ENCODE data around the gene SHISA7.
A peak's percentile ranks its signal among the peaks of the same experiment; 100 is the strongest.
"Not testable (repeated sequence)": the region's sequence is repeated elsewhere in the genome, so short reads cannot be mapped to it uniquely, and the experiment has no call there.

Gene SHISA7

DNA sequence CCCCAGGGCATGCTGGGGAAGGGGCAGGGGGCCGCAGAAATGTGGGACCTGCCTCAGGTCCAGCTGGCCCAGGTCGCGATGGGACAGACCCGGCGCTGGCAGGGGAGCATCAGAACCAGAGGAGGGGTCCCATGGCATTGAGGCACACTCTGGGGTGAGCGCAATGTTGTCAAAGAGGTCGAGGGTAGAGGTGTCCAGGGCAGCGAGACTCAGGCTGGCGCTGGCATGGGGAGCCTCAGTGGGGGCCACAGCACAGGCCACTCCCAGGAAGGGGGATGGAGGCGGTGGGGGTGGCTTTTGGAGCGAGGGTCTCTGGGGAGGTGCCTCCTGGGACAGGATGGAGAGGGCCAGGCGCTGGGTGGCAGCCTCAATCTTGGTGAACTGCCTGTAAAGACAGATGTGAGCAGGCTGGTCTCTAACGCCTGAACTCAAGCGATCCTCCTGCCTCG lies 20.5 kb upstream of the SHISA7 start:
- no peak for DNase-seq (ENCODE audit: low read depth in 2 of 2)

DNA sequence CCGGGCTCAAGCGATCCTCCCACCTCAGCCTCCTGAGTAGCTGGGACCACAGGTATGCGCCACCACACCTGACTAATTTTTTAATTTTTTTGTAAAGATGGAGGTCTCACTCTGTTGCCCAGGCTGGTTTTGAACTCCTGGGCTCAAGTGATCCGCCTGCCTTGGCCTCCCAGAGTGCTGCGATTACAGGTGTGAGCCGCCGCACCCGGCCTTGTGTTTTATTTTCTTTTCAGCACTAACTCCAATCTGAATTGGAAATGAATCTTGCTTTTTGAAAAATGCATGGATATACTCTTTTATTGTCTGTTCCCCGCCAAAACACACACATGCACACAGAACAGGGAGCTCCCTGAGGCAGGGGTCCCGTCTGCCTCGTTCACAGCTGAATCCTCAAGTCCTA lies 19.6 kb upstream of the SHISA7 start:
- DNase-seq (ENCODE audit: low read depth in 2 of 2): no peak

DNA sequence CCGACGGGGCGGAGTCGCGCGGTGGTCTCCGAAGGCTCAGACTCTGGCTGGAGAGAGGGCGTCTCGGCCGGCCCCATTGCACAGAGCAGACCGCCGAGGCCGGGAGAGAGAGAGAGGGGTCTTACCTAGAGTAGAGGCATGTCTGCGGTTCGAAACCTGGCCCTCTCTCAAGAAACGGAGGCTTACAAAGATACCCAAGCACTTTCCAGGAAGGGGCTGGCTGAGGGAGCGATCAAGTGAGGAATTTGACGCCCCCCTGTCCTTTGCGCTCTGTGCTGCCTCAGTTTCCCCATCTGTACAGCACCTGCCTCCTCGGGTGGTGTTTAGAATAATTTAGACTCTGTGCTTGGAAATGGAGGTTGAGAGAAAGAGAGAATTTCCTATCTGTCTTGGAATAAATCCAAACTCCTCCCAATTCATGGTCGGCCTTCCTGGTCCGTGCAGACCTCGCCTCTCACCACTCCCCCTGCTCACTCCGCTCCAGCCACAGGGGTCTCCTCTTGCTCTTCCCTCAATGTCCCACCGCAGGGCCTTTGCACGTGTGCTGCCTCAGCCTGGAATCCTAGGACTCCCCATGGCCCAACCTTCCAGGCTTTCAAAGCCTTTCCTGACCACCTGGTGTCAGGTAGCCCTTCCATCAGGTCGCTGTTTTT lies 19.0 kb upstream of the SHISA7 start:
- DNase-seq (ENCODE audit: low read depth in 2 of 2): no peak

DNA sequence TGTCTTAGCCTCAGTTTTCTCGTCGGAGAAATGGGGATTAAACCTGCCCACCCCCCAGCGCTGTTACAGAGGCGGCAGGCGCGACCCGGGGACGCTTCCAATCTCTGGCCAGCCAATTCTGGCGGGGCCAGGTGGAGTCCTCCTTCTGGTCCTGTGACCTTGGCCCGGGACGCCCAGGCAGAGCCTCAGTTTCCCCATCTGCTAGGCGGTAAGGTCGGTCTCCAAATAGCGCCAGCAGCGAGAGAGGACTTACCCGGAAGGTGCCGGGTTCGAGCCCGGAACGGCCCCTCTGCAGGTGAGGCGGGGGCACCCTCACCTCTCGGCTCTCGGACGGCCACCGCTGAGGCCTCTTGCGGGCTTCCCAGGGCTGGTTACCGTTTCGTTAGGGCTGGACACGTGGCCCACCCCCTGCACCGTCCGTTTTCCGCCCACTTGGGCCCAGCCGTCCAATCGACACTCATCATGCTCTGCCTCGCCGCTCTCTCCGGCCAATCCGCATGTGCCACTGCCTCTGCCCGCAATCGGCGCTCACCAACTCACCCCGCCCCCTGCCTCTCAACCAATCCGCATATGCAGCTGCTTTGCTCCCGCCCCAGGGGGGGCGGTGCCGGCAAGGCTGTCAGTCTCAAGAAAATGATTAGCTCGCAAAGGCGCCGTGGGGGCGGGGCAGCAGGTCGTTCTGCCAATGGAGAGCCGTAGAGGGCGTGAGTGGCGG lies 18.3 kb upstream of the SHISA7 start, which contains the start of gene ISOC2:
Gene ISOC2, minus strand, starts transcription at position 384 of the 715 bp plus-strand sequence. CDS start 5,156 bp downstream, outside the sequence.
- DNase-seq (ENCODE audit: low read depth in 2 of 2): peak; percentile 100

DNA sequence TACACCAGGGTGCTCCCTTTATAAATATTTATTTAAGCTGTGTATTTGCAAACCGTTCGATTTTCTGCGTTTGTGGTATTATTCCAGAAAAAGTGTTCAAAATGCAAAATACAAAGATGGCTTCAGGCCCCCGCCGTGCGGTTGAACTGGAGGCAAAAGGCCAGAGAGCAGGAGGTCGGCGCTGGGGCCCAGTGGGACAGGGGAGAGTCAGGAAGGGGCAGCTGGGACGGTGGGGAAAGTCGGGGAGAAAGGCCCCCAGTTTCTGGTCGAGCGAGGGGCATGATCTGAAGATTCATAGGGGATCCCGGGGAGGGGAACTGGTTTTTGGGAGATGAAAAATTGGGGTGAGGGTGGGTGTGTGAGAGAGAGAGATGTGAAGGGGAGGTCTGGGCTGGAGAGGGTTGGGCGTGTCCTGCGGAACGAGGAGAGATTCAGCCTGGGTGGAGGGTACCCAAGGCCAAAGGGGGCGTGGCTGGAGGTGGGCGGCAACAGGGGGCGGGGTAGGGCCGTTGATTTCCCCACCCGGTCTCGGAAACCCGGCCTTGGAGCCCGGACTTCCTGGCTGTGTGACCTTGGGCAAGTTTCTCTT lies 17.7 kb upstream of the SHISA7 start:
- peak in 1 of 2 donors; percentile 24 for DNase-seq (ENCODE audit: low read depth in 2 of 2)

GRCh38 chr19:55459950-55460657 lies 17.0 kb upstream of the SHISA7 start:
- no peak for DNase-seq (ENCODE audit: low read depth in 2 of 2)

GRCh38 chr19:55459551-55459949 lies 16.4 kb upstream of the SHISA7 start:
- no peak for DNase-seq (ENCODE audit: low read depth in 2 of 2)

DNA sequence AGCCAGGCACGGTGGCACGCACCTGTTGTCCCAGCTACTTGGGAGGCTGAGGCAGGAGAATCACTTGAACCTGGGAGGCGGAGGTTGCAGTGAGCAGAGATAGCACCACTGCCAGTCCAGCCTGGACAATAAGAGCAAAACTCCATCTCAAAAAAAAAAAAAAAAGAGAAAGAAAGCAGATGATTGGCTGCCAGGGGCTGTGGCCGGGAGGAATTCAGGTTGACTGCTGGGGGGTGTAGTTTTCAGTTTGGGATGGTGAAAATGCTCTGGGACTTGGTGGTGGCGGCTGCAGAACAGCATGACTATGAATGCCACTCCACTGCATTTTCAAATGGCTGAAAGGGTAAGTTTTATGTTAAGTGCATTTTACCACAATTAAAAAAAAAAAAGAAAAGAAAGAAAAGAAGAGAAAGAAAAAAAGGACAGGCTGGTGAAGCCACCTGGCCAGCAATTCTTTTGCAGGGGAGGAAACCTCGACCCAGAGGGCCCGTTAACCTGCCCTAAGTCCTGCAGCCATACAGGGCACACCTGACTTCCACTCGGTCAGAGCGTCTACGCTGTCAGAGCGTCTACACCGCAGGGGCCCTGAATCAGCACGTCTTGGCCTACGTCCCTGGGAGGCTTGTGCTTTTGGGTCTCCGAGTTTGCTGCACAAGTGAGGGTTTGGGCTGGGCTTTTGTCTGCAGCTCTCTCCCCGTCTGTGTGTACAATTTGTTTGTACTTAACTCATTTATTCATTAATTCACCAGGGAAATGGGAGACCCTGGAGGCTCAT lies 14.8 kb upstream of the SHISA7 start:
- no peak for DNase-seq (ENCODE audit: low read depth in 2 of 2)

- no peak for DNase-seq (ENCODE audit: low read depth in 2 of 2)
Observed at GRCh38 chr19:55456347-55456746, 13.2 kb upstream of the SHISA7 start.

DNA sequence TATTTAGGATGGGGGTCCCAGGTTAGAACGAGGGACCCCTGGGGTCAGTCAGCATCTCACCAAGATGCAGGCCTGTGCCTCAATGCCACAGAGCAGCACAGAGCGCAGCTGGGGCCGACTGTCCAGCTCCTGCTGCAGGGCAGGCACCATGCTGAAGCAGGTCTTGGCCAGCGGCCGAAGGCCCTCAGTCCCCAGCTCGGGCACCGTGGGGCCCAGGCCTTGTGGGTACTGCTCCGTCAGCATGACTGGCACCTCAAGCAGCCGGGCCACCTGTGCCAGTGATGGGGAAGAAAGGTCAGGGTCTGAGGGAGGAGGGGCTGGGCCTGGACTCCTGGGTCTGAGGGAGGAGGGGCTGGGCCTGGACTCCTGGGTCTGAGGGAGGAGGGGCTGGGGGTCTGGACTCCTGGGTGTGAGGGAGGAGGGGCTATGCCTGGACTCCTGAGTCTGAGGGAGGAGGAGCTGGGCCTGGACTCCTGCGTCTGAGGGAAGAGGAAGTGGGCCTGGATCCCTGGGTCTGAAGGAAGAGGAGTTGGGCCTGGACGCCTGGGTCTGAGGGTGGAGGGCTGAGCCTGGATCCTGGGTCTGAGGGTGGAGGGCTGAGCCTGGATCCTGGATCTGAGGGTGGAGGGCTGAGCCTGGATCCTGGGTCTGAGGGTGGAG lies 12.6 kb upstream of the SHISA7 start:
- no peak for DNase-seq (ENCODE audit: low read depth in 2 of 2)

DNA sequence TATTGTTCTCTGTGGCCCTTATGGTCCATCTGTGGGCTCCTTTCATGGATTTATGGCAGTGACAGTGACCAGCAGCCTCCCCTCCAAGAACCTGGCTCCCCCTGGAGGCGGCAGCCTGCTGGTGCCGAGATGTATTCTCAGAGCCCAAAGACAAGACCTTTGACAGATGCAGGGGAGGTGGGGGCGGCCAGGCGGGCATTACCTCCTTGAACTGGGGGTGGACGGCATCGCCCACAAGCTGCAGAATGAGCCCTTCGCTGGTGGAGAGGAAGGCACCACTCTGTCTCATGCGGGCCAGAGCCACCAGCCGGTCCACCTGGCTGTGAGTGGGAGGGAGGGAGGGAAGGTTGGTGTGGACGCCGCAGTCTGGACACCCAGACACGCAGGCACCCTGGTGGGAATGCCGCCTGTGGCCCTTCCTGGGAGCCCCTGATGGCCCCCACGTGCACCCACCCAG lies 11.7 kb upstream of the SHISA7 start:
- no peak for DNase-seq (ENCODE audit: low read depth in 2 of 2)

GRCh38 chr19:55453511-55454260 lies 10.6 kb upstream of the SHISA7 start:
- no peak for DNase-seq (ENCODE audit: low read depth in 2 of 2)

DNA sequence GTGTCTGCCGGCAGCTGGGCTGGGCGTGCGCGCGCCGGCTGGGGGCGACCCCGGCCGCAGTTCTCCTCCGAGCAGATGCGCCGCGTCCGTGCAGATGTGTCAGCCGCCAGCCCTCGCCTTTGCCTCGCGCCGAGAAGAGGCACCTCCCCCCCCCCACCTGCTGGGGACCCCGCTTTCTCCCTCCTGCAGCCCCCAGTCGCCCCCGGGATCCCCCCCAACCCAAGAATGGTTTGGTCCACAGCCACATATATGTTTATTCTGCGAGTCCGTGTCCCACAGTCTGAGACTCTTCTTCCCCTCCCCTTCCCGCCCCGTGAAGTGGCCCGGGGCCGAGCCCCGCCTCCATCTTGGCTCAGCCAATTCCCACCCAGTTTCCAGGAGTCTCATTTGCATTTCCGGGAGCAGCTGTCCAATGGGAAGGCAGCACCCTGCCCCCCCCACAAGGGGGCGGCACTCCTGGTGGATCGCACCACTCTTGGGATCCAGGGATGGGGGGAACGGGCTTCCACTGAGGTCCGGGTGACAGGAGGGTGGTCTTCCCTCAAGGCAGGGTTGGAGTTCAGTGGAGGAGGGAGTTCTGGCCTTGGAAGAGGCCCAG lies 9.7 kb upstream of the SHISA7 start:
- DNase-seq (ENCODE audit: low read depth in 2 of 2): peak in 1 of 2 donors; percentile 30

GRCh38 chr19:55451965-55452748 lies 9.1 kb upstream of the SHISA7 start:
- DNase-seq (ENCODE audit: low read depth in 2 of 2): no peak

DNA sequence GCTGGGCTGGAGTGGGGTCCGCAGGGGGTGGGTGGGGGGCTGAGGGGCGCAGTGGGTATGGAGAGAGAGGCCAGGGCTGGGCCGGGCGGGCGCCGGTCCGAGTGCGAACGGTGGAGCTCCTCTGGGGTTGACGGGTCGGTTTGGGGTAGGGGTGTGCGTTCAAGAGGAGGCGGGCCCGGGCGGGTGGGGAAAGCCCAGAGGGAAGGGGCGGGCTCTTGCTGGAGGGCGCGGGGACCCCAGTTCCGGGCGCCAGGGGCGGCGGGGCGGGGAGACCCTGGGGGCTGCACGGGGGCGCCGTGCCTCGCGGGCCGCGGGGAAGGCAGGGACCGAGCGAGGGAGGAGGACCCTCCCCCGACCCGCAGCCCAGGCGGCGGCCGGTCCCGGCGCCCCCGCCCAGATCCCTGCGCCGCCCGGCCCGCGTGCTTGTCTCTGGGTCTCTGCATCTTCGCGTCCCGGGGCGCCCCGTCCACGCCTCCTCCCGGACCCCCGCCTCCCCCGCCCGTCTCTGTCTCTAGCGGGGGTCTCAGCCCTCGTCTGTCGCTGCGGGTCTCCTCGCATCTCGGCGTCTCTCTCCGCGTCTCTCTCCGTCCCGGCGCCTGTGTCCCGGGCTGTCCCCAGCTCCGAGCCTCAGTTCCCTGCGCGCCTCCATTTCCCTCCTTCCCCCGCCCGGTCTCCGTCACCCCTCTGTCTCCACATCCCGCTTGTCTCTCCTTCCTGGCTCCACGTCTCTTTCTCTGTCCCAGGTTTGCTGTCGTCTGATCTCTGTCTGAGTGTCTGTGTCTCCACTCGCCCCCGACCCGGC lies 8.3 kb upstream of the SHISA7 start:
- no peak for DNase-seq (ENCODE audit: low read depth in 2 of 2)

DNA sequence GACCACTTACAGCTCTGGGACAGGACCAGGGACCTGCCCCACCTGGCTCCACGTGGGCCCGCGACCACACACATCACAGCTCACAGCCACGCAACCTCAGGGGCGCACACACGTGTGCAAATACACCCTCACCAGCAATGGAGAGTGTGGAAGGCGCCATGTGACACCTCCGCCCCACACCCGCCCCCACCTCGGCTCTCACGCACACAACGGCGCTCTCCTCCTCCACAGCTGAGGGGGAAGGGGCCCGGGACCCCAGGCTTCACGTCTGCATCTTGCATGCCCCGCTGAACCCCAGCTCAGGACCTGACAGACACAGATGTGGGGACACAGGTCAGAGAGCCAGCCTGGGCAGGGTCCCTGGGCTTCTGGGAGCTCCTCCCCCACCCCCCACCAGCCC lies 6.4 kb upstream of the SHISA7 start:
- DNase-seq (ENCODE audit: low read depth in 2 of 2): no peak

- not testable (repeated sequence) for DNase-seq (ENCODE audit: low read depth in 2 of 2)
Observed at GRCh38 chr19:55448175-55448490, 5.0 kb upstream of the SHISA7 start.

Data from stimulated activated CD8-positive, alpha-beta memory T cell treated with anti-CD3 and anti-CD28 coated beads, Interleukin-15, amount 100 ng/mL, for 48 hours (primary cell).